NCI-H82 treated with DMSO at 0.1 percent for 48 hours (cell line): ENCODE measurements around the gene CHD6.

Experiments
- DNase-seq: peaks from one replicate; lab custom pipeline; 2025; ENCODE audit not compliant: unreplicated experiment; lab: John Stamatoyannopoulos, UW

Gene CHD6

DNA sequence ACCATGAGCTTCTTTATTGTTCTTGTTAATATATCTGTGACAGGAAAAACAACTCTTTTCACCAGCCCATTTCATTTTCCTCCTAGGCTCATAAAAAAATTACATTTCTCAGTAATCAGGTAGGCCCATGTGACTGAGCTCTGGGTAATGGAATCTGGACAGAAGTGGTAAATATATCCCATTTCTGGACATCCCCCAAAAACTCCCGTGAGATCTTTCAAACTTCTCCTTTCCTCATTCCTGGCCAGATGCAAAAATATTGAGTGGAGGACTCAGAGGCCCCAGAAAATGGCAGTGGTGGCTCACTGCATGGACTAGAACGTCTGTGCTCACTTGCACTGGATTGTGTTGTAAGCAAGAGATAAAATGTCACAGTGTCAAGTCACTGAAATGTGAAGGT is 3.8 kb upstream of the CHD6 start:
- DNase-seq, result no peak

DNA sequence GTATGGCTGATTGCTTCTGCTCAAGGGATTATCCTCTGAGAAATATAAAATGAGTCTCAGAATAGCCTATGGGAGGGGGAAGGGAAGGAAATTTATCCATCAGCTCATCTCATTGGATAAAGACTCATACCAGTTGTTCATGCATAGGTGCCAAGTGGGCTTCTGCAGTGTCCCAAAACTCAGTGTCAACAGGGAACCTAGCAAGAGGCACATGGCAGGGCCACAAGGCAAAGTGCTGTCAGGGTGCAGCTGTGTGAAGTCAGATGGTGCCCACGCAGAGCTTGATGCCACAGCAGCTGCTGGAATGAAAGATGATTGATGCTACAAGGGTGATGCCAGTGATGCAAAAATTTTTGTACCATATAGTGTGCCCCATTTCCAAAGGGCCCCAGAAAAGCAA is 3.2 kb upstream of the CHD6 start:
- no peak for DNase-seq

DNA sequence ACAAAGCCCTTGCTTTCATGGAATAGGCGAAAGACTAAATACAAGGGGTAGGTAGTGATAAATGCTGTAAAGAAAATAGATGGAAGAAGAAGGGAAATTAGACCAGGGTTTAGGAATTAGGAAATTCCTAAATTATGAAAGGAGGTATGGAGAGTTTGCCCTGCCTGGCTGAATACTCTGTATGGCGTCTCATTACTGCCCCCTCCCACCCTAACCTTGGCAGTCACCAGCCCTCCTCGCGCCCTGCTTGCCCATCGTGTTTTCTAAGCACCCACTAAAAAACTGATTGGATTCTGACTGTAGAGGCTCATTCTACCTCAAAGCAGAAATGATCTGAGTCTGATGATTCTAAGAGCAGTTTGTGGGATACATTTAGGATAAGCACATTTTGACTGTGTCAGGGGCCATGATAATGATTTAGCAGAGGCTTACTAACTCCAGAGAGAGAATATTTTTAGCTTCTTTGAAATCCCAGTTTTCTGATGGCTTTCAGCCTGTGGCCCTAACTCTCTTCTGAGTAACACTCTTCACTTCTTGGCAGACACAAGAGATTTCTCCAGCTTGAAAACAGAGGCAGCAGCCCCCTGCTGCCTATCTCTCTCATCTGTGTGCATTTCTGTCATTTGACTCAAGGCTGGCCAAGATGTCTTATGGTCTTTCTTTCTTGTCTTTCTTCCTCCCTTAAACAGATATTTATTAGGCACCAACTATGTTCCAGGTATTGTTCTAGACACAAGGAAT is 1.4 kb upstream of the CHD6 start:
- no peak for DNase-seq

DNA sequence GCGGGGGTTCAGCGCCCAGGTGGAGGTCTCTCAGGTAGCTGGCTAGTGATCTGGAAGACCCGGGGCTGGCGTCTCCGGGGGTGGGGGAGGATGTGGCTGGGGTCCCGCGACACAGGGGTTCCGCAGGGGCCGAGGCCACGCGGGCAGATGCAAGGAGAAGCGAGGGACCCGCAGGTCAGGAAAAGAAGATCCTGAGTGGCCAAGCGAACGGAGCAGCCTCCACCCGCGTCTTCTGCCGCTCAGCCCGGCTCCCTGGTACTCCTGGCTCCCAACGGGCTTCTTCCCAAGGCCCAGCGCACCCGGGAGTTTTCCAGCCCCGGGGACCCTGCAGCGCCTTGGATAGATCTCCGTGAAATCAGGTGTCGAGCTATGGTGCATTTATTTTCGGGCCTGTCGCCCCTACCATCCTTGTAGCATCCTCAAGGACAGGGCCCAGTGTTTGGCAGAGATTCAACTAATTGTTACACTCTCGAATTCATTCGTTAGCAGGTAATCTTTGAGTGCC is 682 bp upstream of the CHD6 start:
- DNase-seq, result no peak

DNA sequence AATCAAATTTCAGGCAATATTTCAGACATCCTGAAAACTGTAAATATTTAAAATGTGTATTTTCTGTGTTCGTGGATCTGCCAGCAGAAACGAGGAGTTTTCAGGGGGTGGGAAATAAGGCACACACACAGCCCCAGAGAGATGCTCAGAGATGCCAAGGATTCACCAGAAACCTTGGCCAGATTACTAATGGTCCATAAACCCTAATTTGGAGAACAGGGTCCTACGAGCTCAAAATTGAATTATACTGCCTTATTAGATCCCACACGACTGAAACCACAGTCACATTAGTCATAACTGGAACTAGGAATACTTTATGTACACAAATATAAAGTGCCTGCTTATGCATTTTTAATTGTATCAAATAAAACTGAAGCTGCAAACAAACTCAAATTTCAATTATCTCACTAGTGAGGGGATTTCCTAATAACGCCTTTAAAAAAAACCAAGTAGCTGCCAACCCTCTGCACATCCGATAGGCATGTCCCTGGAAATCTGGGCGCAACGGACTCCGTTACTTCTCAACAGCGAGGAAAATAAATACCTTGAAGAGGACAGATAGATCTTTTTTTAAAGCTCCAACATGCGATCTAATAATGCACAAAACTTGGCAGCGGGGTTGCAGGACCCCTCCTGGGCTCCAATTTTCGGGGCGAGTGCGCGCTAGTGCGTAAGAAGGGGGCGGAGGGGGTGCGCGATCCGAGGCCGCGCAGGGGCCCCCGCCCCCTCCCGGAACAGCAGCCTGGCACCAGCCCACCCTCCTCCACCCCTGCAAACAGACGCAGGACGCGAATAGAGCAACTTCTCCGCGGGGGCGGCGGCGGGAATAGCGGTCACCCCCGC is 897 bp downstream of the CHD6 start:
- DNase-seq, result no peak

DNA sequence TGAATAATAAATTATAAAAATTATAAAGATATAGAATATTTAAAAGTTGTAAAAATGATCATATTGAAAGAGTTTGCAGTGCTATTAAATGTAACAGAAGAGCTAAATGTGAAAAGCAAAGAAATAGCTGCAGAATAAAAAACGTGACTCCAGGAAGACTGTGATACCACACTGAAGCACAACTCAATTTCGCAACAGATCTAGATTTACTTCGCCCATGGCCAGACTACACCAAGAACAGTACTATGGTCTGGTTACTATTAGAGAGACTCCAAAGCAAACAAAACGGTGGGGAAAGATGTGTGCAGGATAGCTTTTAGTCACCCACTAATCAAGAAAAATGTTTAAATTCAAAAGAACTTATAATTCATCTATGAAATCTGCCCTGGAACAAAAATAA is 1.9 kb downstream of the CHD6 start:
- no peak for DNase-seq

DNA sequence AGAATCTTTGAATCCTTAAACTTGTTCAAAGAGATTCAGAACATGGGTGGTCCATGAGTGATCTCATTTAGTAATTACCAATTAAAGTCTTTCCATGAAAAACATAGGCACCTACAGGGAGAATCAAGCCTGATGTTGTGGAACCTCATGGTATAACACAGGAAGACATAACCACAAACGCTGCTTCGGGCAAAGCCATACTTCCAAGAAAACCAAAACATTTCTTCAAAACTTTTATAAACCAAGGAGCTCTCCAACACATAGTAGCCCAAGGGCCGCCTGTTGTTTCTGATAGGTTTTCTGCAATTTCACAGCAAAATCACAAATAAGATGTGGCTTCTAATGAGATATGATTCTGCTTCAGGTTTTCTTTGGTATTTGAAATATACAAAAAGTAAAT is 2.5 kb downstream of the CHD6 start:
- no peak for DNase-seq

DNA sequence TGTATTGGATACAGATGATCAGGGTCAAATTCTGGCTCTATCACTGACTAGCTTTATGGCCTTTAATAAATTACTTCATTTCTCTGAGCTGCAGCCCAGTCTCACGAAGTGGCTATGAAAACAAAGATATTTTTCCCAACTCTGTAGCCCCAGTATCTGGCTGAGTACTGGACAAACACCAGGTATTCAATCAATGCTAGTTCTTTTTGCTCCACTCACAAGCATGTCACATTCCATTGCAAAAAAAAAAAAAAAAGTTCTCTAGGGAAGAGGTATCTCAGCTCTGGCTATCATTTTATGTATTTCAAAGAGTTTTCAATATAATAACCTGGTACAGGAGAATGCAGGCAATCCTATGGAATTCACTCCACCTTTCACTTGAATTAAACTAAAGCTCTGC is 3.1 kb downstream of the CHD6 start:
- no peak for DNase-seq

DNA sequence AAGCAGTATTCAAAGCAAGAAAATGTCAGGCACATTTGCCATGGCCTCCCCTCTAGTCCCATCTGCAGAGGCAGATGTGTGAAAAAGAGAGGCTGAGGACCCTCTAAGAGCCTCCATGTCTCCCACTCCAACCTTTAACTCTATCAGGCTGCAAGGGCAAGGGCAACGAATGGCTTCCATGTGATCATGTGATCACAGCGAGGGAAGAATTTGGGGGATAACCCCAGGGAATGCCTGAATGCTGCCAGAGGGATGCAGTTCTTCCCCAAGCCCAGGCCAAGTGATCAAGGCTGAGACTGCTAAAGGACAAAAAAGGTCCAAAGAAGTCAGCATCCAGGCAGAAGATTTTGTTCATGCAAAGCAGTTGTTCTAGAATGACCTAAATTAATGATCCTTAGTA is 4.9 kb downstream of the CHD6 start:
- DNase-seq, result no peak

DNA sequence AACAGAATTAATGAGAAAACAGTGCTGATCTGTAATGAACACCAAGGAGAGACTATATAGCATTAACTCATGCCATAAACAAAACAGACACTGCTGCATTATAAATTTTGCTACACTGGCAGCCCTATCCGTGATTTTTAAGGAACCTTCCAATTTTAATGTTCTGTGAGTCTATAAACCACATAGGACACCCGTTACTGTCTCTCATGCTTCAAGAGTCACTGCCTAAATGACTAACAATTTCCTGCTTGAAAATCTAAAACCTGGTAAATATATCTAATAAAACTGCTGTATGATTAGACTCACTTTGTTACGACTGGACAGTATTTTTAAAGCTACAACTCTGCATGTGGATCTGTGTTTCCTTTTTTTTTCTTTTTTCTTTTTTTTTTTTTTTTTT is 8.7 kb downstream of the CHD6 start:
- DNase-seq, result no peak

DNA sequence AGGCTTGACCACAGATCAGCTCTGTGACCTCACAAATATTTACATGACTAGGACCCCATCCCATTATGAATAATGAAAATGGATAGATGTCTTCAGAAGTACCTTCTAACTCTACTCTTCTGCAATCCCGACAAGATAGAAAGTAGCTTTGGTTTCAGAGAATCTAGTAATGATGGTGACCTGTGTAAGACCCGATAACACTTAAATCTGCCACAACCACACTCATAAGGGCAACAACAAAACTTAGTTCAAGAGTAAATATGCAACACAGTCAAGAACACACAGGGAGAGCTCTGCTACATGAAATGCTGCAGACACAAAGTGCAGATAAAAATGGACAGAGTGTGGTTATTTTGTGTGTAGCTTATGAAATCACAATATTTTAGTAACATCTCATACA is 9.6 kb downstream of the CHD6 start:
- no peak for DNase-seq

DNA sequence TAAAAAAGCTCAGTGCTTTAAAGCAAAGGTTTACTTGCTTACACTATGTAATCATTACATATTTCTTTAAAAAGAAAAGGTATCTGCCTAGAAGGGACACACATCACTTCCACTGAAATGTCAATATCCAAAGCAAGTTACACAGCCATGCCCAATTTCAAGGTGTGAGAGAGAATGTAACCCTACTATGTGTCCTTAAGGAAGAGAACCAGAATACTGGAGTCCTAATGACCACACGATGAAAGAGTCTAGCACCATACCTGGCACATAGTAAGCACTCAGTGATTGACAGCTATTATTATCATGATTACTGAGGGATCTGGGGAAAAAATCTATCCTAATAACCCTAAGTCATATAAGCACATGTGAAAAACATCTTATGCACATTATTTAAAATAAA is 10.4 kb downstream of the CHD6 start:
- no peak for DNase-seq

DNA sequence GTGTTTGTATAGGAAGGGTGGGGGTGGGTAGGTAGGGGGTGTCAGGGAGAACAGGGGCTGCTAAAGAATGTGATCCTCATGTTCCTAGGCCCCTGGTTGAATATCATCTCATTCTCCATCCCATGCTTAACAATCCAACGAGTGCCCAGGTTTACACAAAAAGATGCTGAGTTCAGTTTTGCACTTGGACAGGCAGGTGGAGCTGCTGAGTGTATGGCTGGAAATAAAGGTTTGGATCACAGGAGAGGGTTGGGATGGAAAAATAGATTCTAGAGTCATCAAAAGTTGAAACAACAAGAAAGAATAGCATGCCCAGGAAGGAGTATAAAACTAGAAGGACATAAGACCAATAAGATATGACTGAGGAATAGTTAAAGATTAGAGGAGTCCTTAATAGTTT is 14.2 kb downstream of the CHD6 start:
- no peak for DNase-seq

DNA sequence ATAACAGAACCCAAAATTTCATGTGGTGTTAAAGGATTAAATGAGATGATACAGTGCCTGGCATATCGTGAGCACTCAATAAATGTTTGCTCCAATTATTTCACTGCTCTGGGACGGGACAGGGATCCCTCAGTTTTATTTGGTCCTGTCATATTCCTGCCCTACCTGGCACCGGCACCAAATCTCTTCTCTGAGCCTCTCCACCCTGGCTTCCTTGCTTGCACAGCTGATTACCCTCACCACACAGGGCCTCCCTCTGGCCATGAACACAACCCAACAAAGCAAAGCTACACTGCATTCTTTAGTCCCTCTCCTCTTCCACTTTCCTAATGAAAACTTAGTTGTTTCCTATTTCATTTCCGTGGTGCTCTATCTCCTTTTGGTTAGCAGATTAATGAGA is 16.4 kb downstream of the CHD6 start:
- no peak for DNase-seq

DNA sequence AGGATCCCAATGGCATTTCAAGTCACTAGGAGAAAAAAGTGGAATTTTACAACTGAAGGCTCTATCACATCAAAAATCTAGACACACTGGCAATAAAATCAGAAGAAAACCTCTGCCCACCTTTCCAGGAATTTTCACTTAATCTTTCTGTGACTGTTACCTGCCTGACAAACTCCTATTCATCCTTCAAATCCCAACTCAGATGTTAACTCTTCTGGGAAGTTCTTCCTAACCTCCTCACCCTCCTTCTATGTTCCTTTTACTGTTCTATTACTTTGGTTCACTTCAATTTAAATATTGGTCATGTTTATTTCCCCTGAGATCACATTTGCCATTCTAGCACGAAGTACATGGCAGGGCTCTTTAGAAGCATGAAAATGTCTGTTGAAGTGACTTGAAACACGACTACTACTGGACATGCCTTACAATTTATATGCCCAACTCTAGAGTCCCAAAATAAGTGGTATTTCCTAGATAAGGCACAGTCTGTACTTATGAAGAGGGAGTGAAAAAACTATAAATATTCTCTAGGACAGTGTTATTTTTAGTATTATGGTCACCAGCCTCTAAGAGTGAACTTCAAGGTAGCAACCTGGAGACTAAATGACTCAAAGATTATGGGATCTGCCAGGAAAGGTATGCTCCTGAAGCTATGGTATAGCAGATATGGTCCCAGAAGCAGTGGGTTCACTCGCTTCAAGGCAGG is 17.1 kb downstream of the CHD6 start:
- DNase-seq, result no peak

DNA sequence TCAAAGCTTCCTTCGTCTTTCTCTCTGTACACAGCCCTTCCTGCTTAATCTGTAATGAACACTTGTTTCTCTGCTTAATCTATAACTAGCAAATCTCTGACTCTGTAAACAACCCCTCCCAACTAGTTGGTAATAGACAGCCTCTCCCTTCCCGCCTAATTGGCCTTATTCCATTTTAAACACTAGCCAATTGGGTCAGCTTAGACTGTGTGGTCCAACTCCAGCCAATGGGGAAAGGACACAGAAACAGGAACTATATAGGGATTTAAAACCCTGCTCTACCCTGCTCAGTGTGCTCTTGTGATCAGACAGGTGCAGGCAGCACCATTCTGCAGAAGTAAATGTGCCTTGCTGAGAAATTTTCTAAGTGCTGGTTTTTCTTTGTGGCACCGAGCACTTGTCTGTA is 18.5 kb downstream of the CHD6 start:
- DNase-seq, result no peak

DNA sequence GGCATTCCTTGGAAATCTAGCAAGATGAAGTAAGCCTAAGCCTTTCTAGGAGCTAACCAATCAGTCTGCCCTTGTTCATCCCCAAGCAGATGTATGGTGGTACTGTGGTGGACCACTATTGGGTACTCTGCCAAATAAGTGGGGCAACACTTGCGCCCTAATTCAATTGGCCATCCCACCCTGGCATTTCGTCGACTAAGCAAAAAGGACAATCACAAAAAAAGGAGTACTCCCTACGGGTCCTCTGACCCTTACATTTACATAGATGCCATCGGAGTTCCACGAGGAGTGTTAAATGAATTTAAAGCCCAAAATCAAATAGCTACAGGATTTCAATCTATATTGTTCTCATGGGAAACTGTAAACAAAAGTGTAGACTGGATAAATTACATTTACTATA is 19.5 kb downstream of the CHD6 start:
- no peak for DNase-seq

DNA sequence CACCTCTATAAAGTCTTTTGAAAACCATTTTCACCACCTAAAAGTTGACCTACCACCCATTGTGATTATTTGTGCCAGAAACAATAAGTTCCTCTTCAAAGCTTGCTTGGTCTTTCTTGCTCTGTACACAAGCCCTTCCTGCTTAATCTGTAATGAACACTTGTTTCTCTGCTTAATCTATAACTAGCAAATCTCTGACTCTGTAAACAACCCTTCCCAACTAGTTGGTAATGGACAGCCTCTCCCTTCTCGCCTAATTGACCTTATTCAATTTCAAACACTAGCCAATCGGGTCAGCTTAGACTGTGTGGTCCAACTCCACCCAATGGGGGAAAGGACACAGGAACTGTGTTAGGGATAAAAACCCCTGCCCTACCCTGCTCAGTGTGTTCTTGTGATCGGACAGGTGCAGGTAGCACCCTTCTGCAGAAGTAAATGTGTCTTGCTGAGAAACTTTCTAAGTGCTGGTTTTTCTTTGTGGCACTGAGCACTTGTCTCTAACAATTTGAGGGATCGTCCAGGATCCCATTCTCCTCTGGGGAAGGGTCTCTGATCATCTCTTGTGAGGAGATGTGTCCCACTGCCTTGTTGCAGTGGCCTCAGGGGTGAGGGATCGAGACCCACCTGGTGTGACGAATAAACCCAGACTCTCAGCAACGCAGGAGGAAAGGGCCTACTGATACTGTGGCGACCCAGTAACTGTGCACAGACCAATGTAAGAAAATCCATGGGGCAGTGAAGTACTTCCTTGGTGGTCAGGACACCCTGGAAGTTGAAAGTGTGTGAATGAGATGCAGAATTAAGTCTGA is 23.5 kb downstream of the CHD6 start:
- DNase-seq, result no peak

DNA sequence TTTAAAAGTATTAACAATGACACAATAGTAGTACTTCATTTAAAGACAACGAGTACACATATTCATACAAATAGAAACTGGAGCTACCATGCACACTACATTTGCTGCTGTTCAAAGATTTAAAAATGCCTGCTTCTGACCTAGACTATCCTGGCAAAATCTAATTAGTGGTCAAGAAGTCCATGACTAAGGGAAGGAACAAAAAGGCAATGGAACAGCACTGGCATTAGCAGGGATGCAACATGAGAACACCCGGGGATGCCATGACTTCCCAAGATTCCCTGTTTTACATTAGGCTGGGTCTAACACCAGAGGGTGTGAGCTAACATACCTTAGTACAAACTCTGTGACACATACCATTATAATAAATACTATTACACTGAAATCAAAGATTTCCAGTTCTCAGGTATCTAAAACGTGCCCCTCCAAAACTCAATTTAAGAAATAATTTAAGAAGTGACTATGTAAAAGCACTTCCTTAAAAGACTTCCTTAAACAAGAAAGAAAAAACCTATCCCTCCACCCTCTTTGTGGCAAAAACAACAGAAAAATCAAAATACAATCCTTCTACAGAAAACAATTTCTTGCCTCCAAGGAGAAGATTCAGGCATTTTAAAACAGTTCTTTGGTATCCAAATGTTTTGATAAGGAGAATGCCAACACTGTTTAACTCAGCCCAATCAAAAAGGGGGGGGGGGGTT is 25.5 kb downstream of the CHD6 start:
- no peak for DNase-seq

DNA sequence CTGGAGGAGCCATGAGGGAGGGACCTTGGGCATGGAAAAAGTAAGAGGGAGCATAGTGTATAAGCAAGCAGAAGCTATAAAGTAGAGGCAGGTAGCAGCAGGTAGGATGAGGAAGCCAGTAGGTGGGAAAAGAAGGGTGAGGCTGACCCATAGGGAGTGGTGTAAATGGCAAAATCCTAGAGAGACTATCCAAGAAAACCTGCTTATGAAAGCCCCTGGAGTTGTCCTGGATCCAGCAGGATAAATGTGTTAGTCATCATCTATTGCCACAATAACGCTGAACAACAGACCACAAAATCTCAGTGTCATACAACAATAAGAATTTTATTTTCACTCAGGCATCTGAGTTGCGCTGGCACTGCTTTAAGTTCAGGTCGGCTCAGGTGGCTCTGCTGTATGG is 30.2 kb downstream of the CHD6 start:
- no peak for DNase-seq
